Mammary epithelial cell (primary cell): ENCODE results near the gene AHRR.

Experiments
- CTCF ChIP-seq, 2 donors: IDR thresholded peaks in 1 of 2; conservative IDR thresholded peaks in 1 of 2; 2 replicates each; pipeline ENCODE4 v1.5.1; 2011 to 2012; ENCODE audit warnings: inconsistent platforms in 2 of 2, low read length in 2 of 2, mild to moderate bottlenecking in 2 of 2, control low read depth in 1 of 2, low read depth in 1 of 2; ENCODE audit not compliant: insufficient read depth in 1 of 2; ENCODE audit errors: extremely low read depth in 1 of 2
- EZH2 ChIP-seq: IDR thresholded peaks from 2 replicates; pipeline ENCODE4 v1.6.1; 2012; ENCODE audit warnings: low read length, inconsistent platforms, borderline replicate concordance

- no peak for TF ChIP-seq CTCF (conservative IDR thresholded peaks at IDR 0.05 in 1 of 2, IDR thresholded peaks at IDR 0.05 in 1 of 2; ENCODE audit: extremely low read depth in 1 of 2, insufficient read depth in 1 of 2, low read depth in 1 of 2, low read length in 2 of 2)
- no peak for TF ChIP-seq EZH2
These were observed 157.5 kb downstream of the AHRR start for GRCh38 chr5:478982-479535.
